Measurements from ENCODE around the gene HOXC6.

- TF ChIP-seq ZEB2 (IDR thresholded peaks at IDR 0.05) (no peak), REST (IDR thresholded peaks at IDR 0.05; ENCODE audit: borderline replicate concordance) (no peak), REST (CRISPR knock-in tag; IDR thresholded peaks at IDR 0.05; ENCODE audit: low read depth) (no peak), ZNF217 (CRISPR knock-in tag; IDR thresholded peaks at IDR 0.05) (no peak), TAF15 (IDR thresholded peaks at IDR 0.05; ENCODE audit: low read depth, low read length) (no peak), CBFB (CRISPR knock-in tag; IDR thresholded peaks at IDR 0.05) (no peak), NFIC (IDR thresholded peaks at IDR 0.05) (no peak), RFX5 (IDR thresholded peaks at IDR 0.05; ENCODE audit: low read depth, low read length) (no peak), ZBED1 (IDR thresholded peaks at IDR 0.05) (no peak), KAT7 (CRISPR knock-in tag; IDR thresholded peaks at IDR 0.05; ENCODE audit: borderline replicate concordance) (no peak)
- TF ChIP-seq, protein P1, sequence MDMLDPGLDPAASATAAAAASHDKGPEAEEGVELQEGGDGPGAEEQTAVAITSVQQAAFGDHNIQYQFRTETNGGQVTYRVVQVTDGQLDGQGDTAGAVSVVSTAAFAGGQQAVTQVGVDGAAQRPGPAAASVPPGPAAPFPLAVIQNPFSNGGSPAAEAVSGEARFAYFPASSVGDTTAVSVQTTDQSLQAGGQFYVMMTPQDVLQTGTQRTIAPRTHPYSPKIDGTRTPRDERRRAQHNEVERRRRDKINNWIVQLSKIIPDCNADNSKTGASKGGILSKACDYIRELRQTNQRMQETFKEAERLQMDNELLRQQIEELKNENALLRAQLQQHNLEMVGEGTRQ (CRISPR knock-in tag; IDR thresholded peaks at IDR 0.05), result no peak
- TF ChIP-seq, protein P2, sequence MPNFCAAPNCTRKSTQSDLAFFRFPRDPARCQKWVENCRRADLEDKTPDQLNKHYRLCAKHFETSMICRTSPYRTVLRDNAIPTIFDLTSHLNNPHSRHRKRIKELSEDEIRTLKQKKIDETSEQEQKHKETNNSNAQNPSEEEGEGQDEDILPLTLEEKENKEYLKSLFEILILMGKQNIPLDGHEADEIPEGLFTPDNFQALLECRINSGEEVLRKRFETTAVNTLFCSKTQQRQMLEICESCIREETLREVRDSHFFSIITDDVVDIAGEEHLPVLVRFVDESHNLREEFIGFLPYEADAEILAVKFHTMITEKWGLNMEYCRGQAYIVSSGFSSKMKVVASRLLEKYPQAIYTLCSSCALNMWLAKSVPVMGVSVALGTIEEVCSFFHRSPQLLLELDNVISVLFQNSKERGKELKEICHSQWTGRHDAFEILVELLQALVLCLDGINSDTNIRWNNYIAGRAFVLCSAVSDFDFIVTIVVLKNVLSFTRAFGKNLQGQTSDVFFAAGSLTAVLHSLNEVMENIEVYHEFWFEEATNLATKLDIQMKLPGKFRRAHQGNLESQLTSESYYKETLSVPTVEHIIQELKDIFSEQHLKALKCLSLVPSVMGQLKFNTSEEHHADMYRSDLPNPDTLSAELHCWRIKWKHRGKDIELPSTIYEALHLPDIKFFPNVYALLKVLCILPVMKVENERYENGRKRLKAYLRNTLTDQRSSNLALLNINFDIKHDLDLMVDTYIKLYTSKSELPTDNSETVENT (CRISPR knock-in tag; IDR thresholded peaks at IDR 0.05), result no peak
- TF ChIP-seq, protein P3, sequence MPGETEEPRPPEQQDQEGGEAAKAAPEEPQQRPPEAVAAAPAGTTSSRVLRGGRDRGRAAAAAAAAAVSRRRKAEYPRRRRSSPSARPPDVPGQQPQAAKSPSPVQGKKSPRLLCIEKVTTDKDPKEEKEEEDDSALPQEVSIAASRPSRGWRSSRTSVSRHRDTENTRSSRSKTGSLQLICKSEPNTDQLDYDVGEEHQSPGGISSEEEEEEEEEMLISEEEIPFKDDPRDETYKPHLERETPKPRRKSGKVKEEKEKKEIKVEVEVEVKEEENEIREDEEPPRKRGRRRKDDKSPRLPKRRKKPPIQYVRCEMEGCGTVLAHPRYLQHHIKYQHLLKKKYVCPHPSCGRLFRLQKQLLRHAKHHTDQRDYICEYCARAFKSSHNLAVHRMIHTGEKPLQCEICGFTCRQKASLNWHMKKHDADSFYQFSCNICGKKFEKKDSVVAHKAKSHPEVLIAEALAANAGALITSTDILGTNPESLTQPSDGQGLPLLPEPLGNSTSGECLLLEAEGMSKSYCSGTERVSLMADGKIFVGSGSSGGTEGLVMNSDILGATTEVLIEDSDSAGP (CRISPR knock-in tag; IDR thresholded peaks at IDR 0.05), result no peak
These were observed 16.3 kb downstream of the HOXC6 start for GRCh38 chr12:54044425-54045103.
